Measurements from ENCODE around the gene ACSS2. TPM values are rescaled to one million over a fixed set of nuclear protein-coding genes. Genes with fewer than 3 reads are reported as not detected.

ACSS2 gene, protein sequence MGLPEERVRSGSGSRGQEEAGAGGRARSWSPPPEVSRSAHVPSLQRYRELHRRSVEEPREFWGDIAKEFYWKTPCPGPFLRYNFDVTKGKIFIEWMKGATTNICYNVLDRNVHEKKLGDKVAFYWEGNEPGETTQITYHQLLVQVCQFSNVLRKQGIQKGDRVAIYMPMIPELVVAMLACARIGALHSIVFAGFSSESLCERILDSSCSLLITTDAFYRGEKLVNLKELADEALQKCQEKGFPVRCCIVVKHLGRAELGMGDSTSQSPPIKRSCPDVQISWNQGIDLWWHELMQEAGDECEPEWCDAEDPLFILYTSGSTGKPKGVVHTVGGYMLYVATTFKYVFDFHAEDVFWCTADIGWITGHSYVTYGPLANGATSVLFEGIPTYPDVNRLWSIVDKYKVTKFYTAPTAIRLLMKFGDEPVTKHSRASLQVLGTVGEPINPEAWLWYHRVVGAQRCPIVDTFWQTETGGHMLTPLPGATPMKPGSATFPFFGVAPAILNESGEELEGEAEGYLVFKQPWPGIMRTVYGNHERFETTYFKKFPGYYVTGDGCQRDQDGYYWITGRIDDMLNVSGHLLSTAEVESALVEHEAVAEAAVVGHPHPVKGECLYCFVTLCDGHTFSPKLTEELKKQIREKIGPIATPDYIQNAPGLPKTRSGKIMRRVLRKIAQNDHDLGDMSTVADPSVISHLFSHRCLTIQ
- total RNA-seq = 37.4 and 40.1 TPM in 2 replicates

DNA sequence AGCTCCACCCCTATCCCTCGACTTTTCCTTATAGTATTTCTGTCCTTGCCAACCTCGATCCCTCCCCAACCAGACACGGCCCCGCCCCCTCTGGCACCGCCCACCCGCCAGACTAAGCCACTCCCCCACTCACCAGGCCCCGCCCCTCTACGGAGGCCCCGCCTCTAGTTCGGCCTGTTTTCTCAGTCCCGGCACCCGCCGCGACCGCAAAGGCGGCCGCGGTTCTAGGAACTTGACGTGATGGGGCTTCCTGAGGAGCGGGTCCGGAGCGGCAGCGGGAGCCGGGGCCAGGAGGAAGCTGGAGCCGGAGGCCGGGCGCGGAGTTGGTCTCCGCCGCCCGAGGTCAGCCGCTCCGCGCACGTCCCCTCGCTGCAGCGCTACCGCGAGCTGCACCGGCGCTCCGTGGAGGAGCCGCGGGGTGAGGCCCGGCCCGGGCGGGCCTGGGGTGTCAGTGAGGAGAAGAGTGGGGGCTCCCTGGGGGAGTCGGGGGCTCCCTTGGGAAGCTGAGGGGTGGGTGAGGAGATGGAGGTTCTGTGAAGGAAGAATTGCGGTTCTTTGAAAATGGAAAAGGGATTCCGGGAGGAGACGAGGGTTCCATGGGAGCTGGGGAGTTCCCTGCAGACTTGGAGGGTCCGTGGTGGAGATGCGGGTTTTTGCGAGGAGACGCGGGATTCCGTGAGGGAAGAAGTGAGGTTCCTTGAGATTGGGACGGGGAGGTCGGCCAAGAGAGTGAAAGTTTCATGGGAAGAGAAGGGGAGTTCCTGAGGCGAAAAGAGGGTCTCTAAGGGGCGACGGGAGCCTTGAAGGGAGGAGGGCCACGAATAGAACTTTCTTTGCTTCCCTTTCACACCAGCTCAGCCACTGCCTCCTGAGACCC is at the start of gene ACSS2:
Gene ACSS2 (plus strand): TSS at position 207 of the 877 bp plus-strand sequence. CDS start 34 bp downstream, at position 241.

DNA sequence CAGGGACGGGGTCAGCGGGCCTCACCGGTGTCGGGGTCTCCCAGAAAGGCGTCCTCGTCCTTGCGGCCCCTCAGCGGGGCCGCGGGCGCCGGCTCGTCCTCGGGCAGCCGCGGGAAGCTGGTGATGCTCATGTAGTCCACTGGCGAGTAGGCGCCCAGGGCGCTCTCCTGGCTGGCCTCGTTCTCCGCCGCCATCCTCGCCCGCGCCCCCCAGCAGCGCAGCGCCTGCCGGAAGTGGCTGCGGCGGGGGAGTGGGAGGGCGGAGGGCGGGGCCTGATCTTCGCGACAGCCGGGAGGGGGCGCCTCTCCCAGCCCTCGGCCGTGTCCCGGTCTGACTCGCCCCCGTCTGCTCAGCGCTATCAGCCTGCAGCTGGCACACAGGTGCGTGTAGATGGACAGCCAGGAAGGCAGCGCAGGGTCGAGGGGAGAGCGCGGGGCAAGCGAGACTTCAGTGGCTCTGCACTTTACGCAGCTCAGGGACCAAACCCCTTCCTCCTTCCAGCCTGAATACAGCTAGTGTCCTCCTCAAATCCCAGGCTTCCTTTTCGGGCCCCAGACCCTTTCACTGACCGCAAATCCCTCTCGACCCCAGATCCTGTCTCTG is 3.7 kb upstream of the ACSS2 start, which contains the start of gene GGT7:
Gene GGT7 (minus strand): TSS at position 235 of the 603 bp plus-strand sequence. CDS start 41 bp downstream, at position 194.

DNA sequence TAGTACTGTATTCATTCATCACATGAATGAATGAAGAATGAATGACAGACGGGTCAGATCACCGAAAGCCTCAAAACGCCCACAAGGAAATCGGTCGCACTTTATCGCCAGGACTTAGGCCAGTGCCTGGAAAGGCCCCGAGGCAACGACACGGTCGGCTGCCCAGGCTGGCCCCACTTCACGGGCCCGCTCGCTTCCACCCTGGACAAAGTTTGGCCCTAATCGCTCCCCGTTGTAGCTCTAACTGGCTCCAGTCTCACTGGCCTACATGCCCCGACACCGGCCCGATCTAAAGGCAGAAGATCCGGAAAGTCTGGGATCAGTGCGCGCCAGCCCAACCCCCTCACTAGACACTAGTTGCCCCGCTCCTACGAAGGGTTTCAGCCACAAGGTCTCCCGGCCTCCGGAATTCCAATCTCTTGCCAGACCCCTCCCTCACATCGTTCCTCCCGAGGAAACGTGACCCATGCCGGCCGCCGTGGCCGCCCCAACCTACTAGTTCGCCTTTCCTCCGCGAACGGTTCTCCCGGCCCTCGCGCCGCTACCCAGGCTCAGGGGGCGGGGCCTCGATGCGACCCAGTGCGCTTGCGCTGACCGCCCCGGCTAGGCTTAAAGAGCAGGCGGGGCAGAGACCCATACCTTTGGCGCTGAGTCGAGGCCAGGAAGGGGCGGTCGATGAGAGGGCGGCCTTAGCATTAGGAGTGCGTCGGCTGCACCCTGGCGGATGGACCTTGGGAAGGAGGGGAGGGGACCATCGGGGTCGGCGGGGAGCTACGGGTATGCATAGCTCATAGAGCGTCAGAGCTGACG is 79.0 kb downstream of the ACSS2 start, which contains the start of the genes GSS and MYH7B:
Gene GSS (minus strand): TSS at position 576 of the 810 bp plus-strand sequence. CDS start 3,954 bp downstream, outside the sequence.
Gene MYH7B (plus strand): TSS at position 638 of the 810 bp plus-strand sequence. CDS start 22,138 bp downstream, outside the sequence.

Other genes starting within 250 kb of the ACSS2 start
- 17.9 and 19.4 TPM in 2 replicates for gene PIGU, start 199.5 kb upstream of the ACSS2 start, total RNA-seq
- gene TP53INP2, start 172.3 kb upstream of the ACSS2 start, total RNA-seq = 9.3 and 9.5 TPM in 2 replicates
- 5.9 and 8.6 TPM in 2 replicates for gene NCOA6, start 51.0 kb upstream of the ACSS2 start, total RNA-seq
- 0.53 and 0.84 TPM in 2 replicates for gene GGT7, start 3.8 kb upstream of the ACSS2 start, total RNA-seq
- gene GSS, start 79.2 kb downstream of the ACSS2 start, total RNA-seq = 90.5 and 103 TPM in 2 replicates
- gene MYH7B, start 79.3 kb downstream of the ACSS2 start, total RNA-seq = not detected in 2 replicates
- 84.5 and 91.6 TPM in 2 replicates for gene TRPC4AP, start 216.2 kb downstream of the ACSS2 start, total RNA-seq